Endothelial cell of umbilical vein (primary cell): ENCODE data around the gene AFAP1L2. TPM values are rescaled to one million over a fixed set of nuclear protein-coding genes. Genes with fewer than 3 reads are reported as not detected.

Experiments used
- BruUV-seq: library from RNA; stranded (reverse); fragments of 400-500 nt; replicated peaks from 2 replicates; lab custom pipeline; 2021; lab: Mats Ljungman, UMichigan
- CTCF ChIA-PET: fragments of 300-600, 350-600 bp; sonication (Branson Sonifier 250); formaldehyde crosslinking; loops from one replicate; lab custom pipeline; 2021; ENCODE audit warnings: antibody characterized with exemption, inconsistent platforms; lab: Charles Lee
- POLR2A ChIA-PET: fragments of 300-600, 350-600 bp; sonication (Branson Sonifier 250); formaldehyde crosslinking; loops from one replicate; lab custom pipeline; 2021; ENCODE audit warnings: antibody characterized with exemption, inconsistent platforms; lab: Charles Lee
- DNase-seq: peaks from one replicate; pipeline ENCODE4 v3.0.0-alpha.2; 2011; ENCODE audit warnings: low read depth, low spot score
- FAIRE-seq: peaks from 2 replicates; lab custom pipeline; 2011; peaks lifted over from hg19 to GRCh38; lab: Jason Lieb, UNC
- H2AFZ ChIP-seq: 2 replicates; pipeline ENCODE4 v1.6.0; 2012; ENCODE audit warnings: low read depth, low read length, control low read depth, inconsistent platforms
- H3K27ac ChIP-seq: 2 replicates; pipeline ENCODE4 v1.5.1; 2011; ENCODE audit warnings: low read depth, mild to moderate bottlenecking, control low read depth, low read length, moderate library complexity; ENCODE audit not compliant: insufficient read depth
- H3K27me3 ChIP-seq, 2 experiments: 2 replicates each; pipeline versions ENCODE4 v1.6.0 to v1.6.1; 2011; ENCODE audit warnings: low read length in 2 of 2, mixed read lengths in 1 of 2; ENCODE audit not compliant: control insufficient read depth in 2 of 2, insufficient read depth in 2 of 2
- H3K36me3 ChIP-seq, 2 experiments: 2 replicates in 1 of 2; 3 replicates in 1 of 2; pipeline ENCODE4 v1.5.1; 2011; ENCODE audit warnings: low read length in 2 of 2, mild to moderate bottlenecking in 1 of 2, moderate library complexity in 1 of 2; ENCODE audit not compliant: control insufficient read depth in 2 of 2, insufficient read depth in 2 of 2; ENCODE audit errors: extremely low read depth in 1 of 2
- H3K4me1 ChIP-seq: 3 replicates; pipeline ENCODE4 v1.5.1; 2011; ENCODE audit warnings: mild to moderate bottlenecking, low read length; ENCODE audit not compliant: control insufficient read depth, insufficient read depth; ENCODE audit errors: extremely low read depth
- H3K4me2 ChIP-seq: 2 replicates; pipeline ENCODE4 v1.6.1; 2011; ENCODE audit warnings: low read length, control low read depth, mixed read lengths; ENCODE audit not compliant: insufficient read depth
- H3K4me3 ChIP-seq, 3 experiments: fragments of 200-600 bp in 1 of 3; sonication (generic), shearing (Covaris generic) in 1 of 3; replicated peaks in 1 of 3; 2 replicates each; pipeline ENCODE4 v1.5.1; 2011 to 2016; ENCODE audit warnings: control low read depth in 3 of 3, low read length in 3 of 3, mild to moderate bottlenecking in 2 of 3, inconsistent platforms in 1 of 3, low read depth in 1 of 3, moderate library complexity in 1 of 3; ENCODE audit not compliant: insufficient read depth in 1 of 3
- H3K79me2 ChIP-seq: 2 replicates; pipeline ENCODE4 v1.6.0; 2012; ENCODE audit warnings: low read length, inconsistent platforms; ENCODE audit not compliant: control insufficient read depth, insufficient read depth
- H3K9ac ChIP-seq: replicated peaks from 2 replicates; pipeline ENCODE3; 2011; ENCODE audit warnings: low read length, control low read depth; ENCODE audit not compliant: insufficient read depth; ENCODE audit errors: extremely low read depth
- H3K9me1 ChIP-seq: replicated peaks from 3 replicates; pipeline ENCODE4 v1.6.0; 2011; ENCODE audit warnings: mild to moderate bottlenecking, low read length; ENCODE audit not compliant: control insufficient read depth, insufficient read depth; ENCODE audit errors: extremely low read depth
- H3K9me3 ChIP-seq: replicated peaks from 2 replicates; pipeline ENCODE4 v1.5.1; 2012; ENCODE audit warnings: low read length, inconsistent platforms; ENCODE audit not compliant: control insufficient read depth, insufficient read depth
- H4K20me1 ChIP-seq: replicated peaks from 2 replicates; pipeline ENCODE3; 2011; ENCODE audit warnings: mild to moderate bottlenecking, low read length; ENCODE audit not compliant: control insufficient read depth, insufficient read depth; ENCODE audit errors: extremely low read depth
- EZH2 ChIP-seq: IDR thresholded peaks from 2 replicates; pipeline ENCODE4 v1.6.1; 2012; ENCODE audit warnings: borderline replicate concordance, low read depth, mild to moderate bottlenecking, moderate library complexity, low read length, inconsistent platforms; ENCODE audit not compliant: severe bottlenecking
- FOS ChIP-seq: IDR thresholded peaks from 2 replicates; pipeline ENCODE4 v1.6.1; 2011; ENCODE audit warnings: mild to moderate bottlenecking, low read length, moderate library complexity, borderline replicate concordance; ENCODE audit not compliant: insufficient read depth
- GATA2 ChIP-seq: IDR thresholded peaks from 2 replicates; pipeline ENCODE4 v1.7.0; 2011; ENCODE audit warnings: low read depth, mild to moderate bottlenecking, moderate library complexity, mixed read lengths, low read length; ENCODE audit not compliant: insufficient read length, insufficient read depth
- JUN ChIP-seq: IDR thresholded peaks from 2 replicates; pipeline ENCODE4 v1.6.1; 2011; ENCODE audit warnings: borderline replicate concordance, low read depth; ENCODE audit not compliant: insufficient read length, insufficient read depth
- MYC ChIP-seq: IDR thresholded peaks from one replicate; pipeline ENCODE4 v1.6.1; 2011; ENCODE audit warnings: mild to moderate bottlenecking, low read depth, low read length
- POLR2A ChIP-seq: IDR thresholded peaks from 2 replicates; pipeline ENCODE4 v1.6.1; 2012; ENCODE audit warnings: low read depth, mild to moderate bottlenecking, control low read depth, low read length
- POLR2AphosphoS5 ChIP-seq: IDR thresholded peaks from 2 replicates; pipeline ENCODE4 v1.6.1; 2012; ENCODE audit warnings: low read depth, mild to moderate bottlenecking, control low read depth, low read length, moderate library complexity; ENCODE audit not compliant: insufficient read depth
- dilution Hi-C: fragments of 300-500 bp; cut with MboI; formaldehyde crosslinking; loops from one replicate; pipeline ENCODE4 v1.15.0; 2019; ENCODE audit warnings: low sequenced_read_pairs; ENCODE audit not compliant: extremely low pct_ligation_motif_present
- intact Hi-C: fragments of 100-400 bp; cut with micrococcal nuclease; formaldehyde crosslinking; loops from one replicate; pipeline ENCODE4 v1.10.0; 2022
- polyA plus RNA-seq, 4 experiments: library from polyadenylated mRNA; depleted of rRNA in 3 of 4; stranded (reverse) in 3 of 4; unstranded in 1 of 4; fragments of >200 nt; gene quantifications; 2 replicates each; pipeline versions ENCODE4 v1.2.1 to v1.2.3, GENCODE V29; 2011 to 2012; ENCODE audit warnings: missing spikeins in 1 of 4
- total RNA-seq: library from RNA; stranded (reverse); gene quantifications from 2 replicates; pipeline ENCODE4 v1.2.3, GENCODE V29; 2021
- TF ChIP-seq, protein P1 (sequence below), 2 donors: IDR thresholded peaks; 1 replicate in 1 of 2; 2 replicates in 1 of 2; pipeline ENCODE4 v1.5.1; 2011; ENCODE audit warnings: low read length in 2 of 2, mild to moderate bottlenecking in 2 of 2, moderate library complexity in 2 of 2, control low read depth in 1 of 2, inconsistent platforms in 1 of 2, low read depth in 1 of 2; ENCODE audit not compliant: insufficient read depth in 1 of 2; ENCODE audit errors: extremely low read depth in 1 of 2
- TF ChIP-seq, protein P2 (sequence below): IDR thresholded peaks from 2 replicates; pipeline ENCODE4 v1.6.1; 2011; ENCODE audit not compliant: insufficient read depth, insufficient read length

Gene AFAP1L2
- total and polyA plus RNA-seq, 2 donors (not counting 3 experiments of a cell fraction or from before 2014, with no cell fraction given) = 0.90 to 4.1 TPM

DNA sequence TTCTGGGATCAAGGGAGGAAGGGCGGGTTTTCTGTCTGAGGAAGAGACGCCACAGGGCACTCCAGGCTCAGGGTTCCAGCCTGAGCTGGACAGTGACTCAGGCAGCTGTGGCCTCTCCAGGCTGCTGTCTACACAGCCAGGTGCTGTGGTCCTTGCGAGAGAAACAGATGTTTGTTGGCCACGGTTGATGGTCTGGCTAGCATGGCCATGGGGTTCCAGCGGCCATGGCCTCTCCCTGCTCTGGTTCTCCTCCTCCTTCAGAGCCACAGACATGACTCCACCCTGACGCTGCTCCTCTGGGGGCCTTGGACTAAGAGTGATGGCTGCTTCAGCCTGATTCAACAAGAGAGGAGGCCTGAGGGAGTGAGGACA, 75.9 kb downstream of the AFAP1L2 start:
- no peaks in the 10 kb centered on the region for H3K36me3 ChIP-seq
- intact Hi-C loops (no loop called here), dilution Hi-C loops (no loop called here)
- no peaks in the 10 kb centered on the region for H3K79me2 ChIP-seq
- no peaks in the 10 kb centered on the region for H3K9me3 ChIP-seq
- BruUV-seq = no TSS peak
- no peak overlapping the region for H2AFZ ChIP-seq
- H3K4me3 ChIP-seq = no peak overlapping the region
- H3K9ac ChIP-seq = no peak overlapping the region
- no peak overlapping the region for H3K27ac ChIP-seq
- no peak for FAIRE-seq
- POLR2A ChIA-PET = no interaction called here
- CTCF ChIA-PET = interaction anchor here (3.5 kb wide), 1 partner anchor 24 kb away, joined by 17 read pairs; no protein-coding TSS in a partner anchor
- peaks cover 3 to 17% of the 10 kb centered on the region in 2 experiments for H3K27me3 ChIP-seq
- no peaks in the 10 kb centered on the region for H3K9me1 ChIP-seq
- H3K4me2 ChIP-seq = no peak overlapping the region
- TF ChIP-seq, protein P1, sequence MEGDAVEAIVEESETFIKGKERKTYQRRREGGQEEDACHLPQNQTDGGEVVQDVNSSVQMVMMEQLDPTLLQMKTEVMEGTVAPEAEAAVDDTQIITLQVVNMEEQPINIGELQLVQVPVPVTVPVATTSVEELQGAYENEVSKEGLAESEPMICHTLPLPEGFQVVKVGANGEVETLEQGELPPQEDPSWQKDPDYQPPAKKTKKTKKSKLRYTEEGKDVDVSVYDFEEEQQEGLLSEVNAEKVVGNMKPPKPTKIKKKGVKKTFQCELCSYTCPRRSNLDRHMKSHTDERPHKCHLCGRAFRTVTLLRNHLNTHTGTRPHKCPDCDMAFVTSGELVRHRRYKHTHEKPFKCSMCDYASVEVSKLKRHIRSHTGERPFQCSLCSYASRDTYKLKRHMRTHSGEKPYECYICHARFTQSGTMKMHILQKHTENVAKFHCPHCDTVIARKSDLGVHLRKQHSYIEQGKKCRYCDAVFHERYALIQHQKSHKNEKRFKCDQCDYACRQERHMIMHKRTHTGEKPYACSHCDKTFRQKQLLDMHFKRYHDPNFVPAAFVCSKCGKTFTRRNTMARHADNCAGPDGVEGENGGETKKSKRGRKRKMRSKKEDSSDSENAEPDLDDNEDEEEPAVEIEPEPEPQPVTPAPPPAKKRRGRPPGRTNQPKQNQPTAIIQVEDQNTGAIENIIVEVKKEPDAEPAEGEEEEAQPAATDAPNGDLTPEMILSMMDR (IDR thresholded peaks at IDR 0.05; ENCODE audit: extremely low read depth in 1 of 2, insufficient read depth in 1 of 2, low read depth in 1 of 2, low read length in 2 of 2) = no peak
- TF ChIP-seq GATA2 = no peak
- no peak for TF ChIP-seq POLR2AphosphoS5
- no peak for TF ChIP-seq JUN
- no peak for TF ChIP-seq EZH2
- TF ChIP-seq MYC = no peak
- TF ChIP-seq, protein P2, sequence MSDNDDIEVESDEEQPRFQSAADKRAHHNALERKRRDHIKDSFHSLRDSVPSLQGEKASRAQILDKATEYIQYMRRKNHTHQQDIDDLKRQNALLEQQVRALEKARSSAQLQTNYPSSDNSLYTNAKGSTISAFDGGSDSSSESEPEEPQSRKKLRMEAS = no peak
- no peak for TF ChIP-seq POLR2A
- TF ChIP-seq FOS = no peak
- H3K4me1 ChIP-seq = no peaks in the 10 kb centered on the region
- H4K20me1 ChIP-seq = no peaks in the 10 kb centered on the region
- DNase-seq = no peak
